Loucy (cell line): ENCODE results near the gene RSBN1.

Source experiments
- H2AFZ ChIP-seq: fragments of 200-600 bp; sonication (generic); 2 replicates; pipeline ENCODE4 v1.6.0; 2016; ENCODE audit warnings: antibody characterized with exemption, mild to moderate bottlenecking, low read length, moderate library complexity
- H3F3A ChIP-seq: fragments of 200-600 bp; 2 replicates; pipeline ENCODE4 v1.6.0; 2016; ENCODE audit warnings: antibody characterized with exemption, low read depth, mild to moderate bottlenecking
- H3K27me3 ChIP-seq: fragments of 200-600 bp; sonication (generic); 2 replicates; pipeline ENCODE4 v1.6.1; 2014; ENCODE audit warnings: low read length, mild to moderate bottlenecking; ENCODE audit not compliant: insufficient read depth, poor library complexity, severe bottlenecking
- H3K36me3 ChIP-seq: fragments of 200-600 bp; sonication (generic); 2 replicates; pipeline ENCODE4 v1.6.1; 2016; ENCODE audit warnings: low read length; ENCODE audit not compliant: insufficient read depth
- H3K4me1 ChIP-seq: fragments of 200-600 bp; sonication (generic); 2 replicates; pipeline ENCODE4 v1.5.1; 2014; ENCODE audit warnings: low read length, mild to moderate bottlenecking; ENCODE audit not compliant: insufficient read depth, poor library complexity, severe bottlenecking
- H3K4me2 ChIP-seq: fragments of 200-600 bp; sonication (generic); 2 replicates; pipeline ENCODE4 v1.6.0; 2014; ENCODE audit warnings: antibody characterized with exemption, low read length, low read depth, mild to moderate bottlenecking; ENCODE audit not compliant: poor library complexity, severe bottlenecking
- H3K4me3 ChIP-seq: fragments of 200-600 bp; sonication (generic); 2 replicates; pipeline ENCODE4 v1.5.1; 2014; ENCODE audit warnings: low read length, mild to moderate bottlenecking, mixed read lengths; ENCODE audit not compliant: poor library complexity, severe bottlenecking
- H3K79me2 ChIP-seq: fragments of 200-600 bp; sonication (generic); 2 replicates; pipeline ENCODE4 v1.6.1; 2014; ENCODE audit warnings: low read length; ENCODE audit not compliant: insufficient read depth
- H3K9ac ChIP-seq: fragments of 200-600 bp; sonication (generic); 2 replicates; pipeline ENCODE4 v1.6.0; 2014; ENCODE audit warnings: mild to moderate bottlenecking, low read depth, low read length, moderate library complexity; ENCODE audit not compliant: poor library complexity, severe bottlenecking
- H3K9me2 ChIP-seq: fragments of 200-600 bp; sonication (generic); replicated peaks from 2 replicates; pipeline ENCODE4 v1.6.1; 2016; ENCODE audit warnings: low read depth, low read length, mixed read lengths
- H3K9me3 ChIP-seq: fragments of 200-600 bp; sonication (generic); 2 replicates; pipeline ENCODE4 v1.6.1; 2014; ENCODE audit warnings: mild to moderate bottlenecking, antibody characterized with exemption, low read length, low read depth; ENCODE audit not compliant: insufficient read depth
- H4K20me1 ChIP-seq: fragments of 200-600 bp; sonication (generic); 2 replicates; pipeline ENCODE4 v1.6.0; 2014; ENCODE audit warnings: antibody characterized with exemption, low read length, mild to moderate bottlenecking; ENCODE audit not compliant: insufficient read depth, poor library complexity, severe bottlenecking
- EZH2phosphoT487 ChIP-seq: fragments of 200-600 bp; IDR thresholded peaks from 2 replicates; pipeline ENCODE4 v1.6.1; 2018; ENCODE audit warnings: antibody characterized with exemption, mild to moderate bottlenecking, moderate library complexity, borderline replicate concordance
- TF ChIP-seq, protein P1 (sequence below): fragments of 200-600 bp; sonication (generic); conservative IDR thresholded peaks from 2 replicates; pipeline ENCODE4 v1.5.1; 2014; ENCODE audit warnings: mild to moderate bottlenecking, antibody characterized with exemption, low read length

RSBN1 gene

DNA sequence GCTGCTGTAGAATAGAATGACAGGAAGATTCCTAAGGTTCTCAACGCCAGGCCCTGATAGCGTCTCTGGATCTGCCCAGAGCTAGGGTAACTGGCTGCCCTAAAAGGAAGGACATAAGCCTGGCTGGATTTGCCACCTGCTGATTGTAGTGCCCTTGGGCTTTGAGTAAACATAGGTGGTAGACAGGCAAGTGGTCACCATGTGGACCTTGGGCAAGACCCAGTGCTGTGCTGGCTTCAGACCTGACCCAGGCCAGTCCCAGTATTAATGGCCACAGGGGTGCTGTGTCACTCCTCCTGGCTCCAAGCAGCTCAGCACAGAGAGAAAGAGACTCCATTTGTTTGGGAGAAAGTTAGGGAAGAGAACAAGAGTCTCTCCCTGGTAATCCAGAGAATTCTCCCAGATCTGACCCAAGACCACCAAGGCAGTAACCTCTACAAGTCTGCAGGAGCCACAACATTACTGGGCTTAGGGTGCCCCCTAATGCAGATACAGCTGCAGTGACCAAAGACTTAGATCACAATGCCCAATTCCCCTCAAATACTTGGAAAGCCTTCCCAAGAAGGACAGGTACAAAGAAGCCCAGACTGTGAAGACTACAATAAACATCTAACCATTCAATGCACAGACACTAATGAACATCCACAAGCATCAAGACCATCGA is 97.5 kb downstream of the RSBN1 start:
- no peaks in the 10 kb centered on the region for H4K20me1 ChIP-seq
- H3K36me3 ChIP-seq, result peaks cover 36% of the 10 kb centered on the region
- H3K9ac ChIP-seq, result no peak overlapping the region
- no peaks in the 10 kb centered on the region for H3K79me2 ChIP-seq
- no peaks in the 10 kb centered on the region for H3K4me1 ChIP-seq
- H3K9me2 ChIP-seq, result no peaks in the 10 kb centered on the region
- no peak overlapping the region for H3K4me2 ChIP-seq
- no peak overlapping the region for H2AFZ ChIP-seq
- H3F3A ChIP-seq, result no peaks in the 10 kb centered on the region
- no peaks in the 10 kb centered on the region for H3K27me3 ChIP-seq
- no peak overlapping the region for H3K4me3 ChIP-seq
- no peak for TF ChIP-seq EZH2phosphoT487
- TF ChIP-seq, protein P1, sequence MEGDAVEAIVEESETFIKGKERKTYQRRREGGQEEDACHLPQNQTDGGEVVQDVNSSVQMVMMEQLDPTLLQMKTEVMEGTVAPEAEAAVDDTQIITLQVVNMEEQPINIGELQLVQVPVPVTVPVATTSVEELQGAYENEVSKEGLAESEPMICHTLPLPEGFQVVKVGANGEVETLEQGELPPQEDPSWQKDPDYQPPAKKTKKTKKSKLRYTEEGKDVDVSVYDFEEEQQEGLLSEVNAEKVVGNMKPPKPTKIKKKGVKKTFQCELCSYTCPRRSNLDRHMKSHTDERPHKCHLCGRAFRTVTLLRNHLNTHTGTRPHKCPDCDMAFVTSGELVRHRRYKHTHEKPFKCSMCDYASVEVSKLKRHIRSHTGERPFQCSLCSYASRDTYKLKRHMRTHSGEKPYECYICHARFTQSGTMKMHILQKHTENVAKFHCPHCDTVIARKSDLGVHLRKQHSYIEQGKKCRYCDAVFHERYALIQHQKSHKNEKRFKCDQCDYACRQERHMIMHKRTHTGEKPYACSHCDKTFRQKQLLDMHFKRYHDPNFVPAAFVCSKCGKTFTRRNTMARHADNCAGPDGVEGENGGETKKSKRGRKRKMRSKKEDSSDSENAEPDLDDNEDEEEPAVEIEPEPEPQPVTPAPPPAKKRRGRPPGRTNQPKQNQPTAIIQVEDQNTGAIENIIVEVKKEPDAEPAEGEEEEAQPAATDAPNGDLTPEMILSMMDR, result peak; percentile 27
- H3K9me3 ChIP-seq, result no peaks in the 10 kb centered on the region; the same call in 1 of the 2 replicates
